HL-60 (cell line): ENCODE results near the gene ZP1.

Experiments
- CTCF ChIP-seq: IDR thresholded peaks from one replicate; pipeline ENCODE4 v1.5.1; 2011; ENCODE audit warnings: low read length, control low read depth, inconsistent platforms; ENCODE audit not compliant: insufficient read depth
- GABPA ChIP-seq: IDR thresholded peaks from 2 replicates; pipeline ENCODE4 v1.6.1; 2012; ENCODE audit warnings: low read depth
- POLR2AphosphoS5 ChIP-seq: IDR thresholded peaks from 2 replicates; pipeline ENCODE4 v1.6.1; 2012; ENCODE audit warnings: low read depth
- REST ChIP-seq: IDR thresholded peaks from 2 replicates; pipeline ENCODE4 v1.6.1; 2012; ENCODE audit warnings: low read depth; ENCODE audit not compliant: insufficient replicate concordance
- SPI1 ChIP-seq: IDR thresholded peaks from 2 replicates; pipeline ENCODE4 v1.6.1; 2012; ENCODE audit warnings: low read depth, mild to moderate bottlenecking, borderline replicate concordance

- TF ChIP-seq GABPA (no peak), CTCF (no peak), REST (no peak), POLR2AphosphoS5 (no peak), SPI1 (no peak)
Observed at GRCh38 chr11:60857378-60858232, 9.7 kb upstream of the ZP1 start.
